HepG2 (cell line): ENCODE results near the gene ATP2B3. TPM values are rescaled to one million over a fixed set of nuclear protein-coding genes. Genes with fewer than 3 reads are reported as not detected.

Source experiments
- ATAC-seq: fragments of 200-7000 bp; cut with Tn5 transposase; 3 replicates; pipeline ENCODE4 v1.9.1; 2020; ENCODE audit warnings: mild to moderate bottlenecking, moderate library complexity
- BruUV-seq: library from RNA; stranded (reverse); fragments of 400-500 nt; replicated peaks from 2 replicates; lab custom pipeline; 2021; lab: Mats Ljungman, UMichigan
- CTCF ChIA-PET: fragments of 300-600 bp; formaldehyde crosslinking; extraction: SDS; loops from one replicate; lab custom pipeline; 2021; ENCODE audit warnings: low total read pairs, inconsistent platforms, low intra/inter-chr PET ratio; lab: Yijun Ruan, JAX
- POLR2A ChIA-PET: fragments of 350-600 bp; sonication (Branson Sonifier 250); formaldehyde crosslinking; loops from one replicate; lab custom pipeline; 2020; ENCODE audit warnings: antibody characterized with exemption, inconsistent platforms; lab: Yijun Ruan, JAX
- DNase-seq: peaks from one replicate; pipeline ENCODE4 v3.0.0-alpha.2; 2015; ENCODE audit warnings: low spot score
- FAIRE-seq: peaks from 3 replicates; lab custom pipeline; 2011; peaks lifted over from hg19 to GRCh38; lab: Jason Lieb, UNC
- H2AFZ ChIP-seq: one replicate; pipeline ENCODE4 v1.6.1; 2011; ENCODE audit warnings: low read length, inconsistent platforms
- H3K27ac ChIP-seq: fragments of 300-600 bp; 3 replicates; pipeline ENCODE4 v1.8.0; 2011; ENCODE audit warnings: mixed run types, mild to moderate bottlenecking, mixed read lengths, low read length, inconsistent platforms; ENCODE audit not compliant: insufficient read depth; ENCODE audit errors: extremely low read length
- H3K27me3 ChIP-seq, 2 experiments: fragments of 200-600 bp in 1 of 2; 2 replicates in 1 of 2; 3 replicates in 1 of 2; pipeline versions ENCODE4 v1.6.0 to v1.8.0; 2011; ENCODE audit warnings: low read length in 2 of 2, mild to moderate bottlenecking in 2 of 2, moderate library complexity in 2 of 2, inconsistent platforms in 1 of 2; ENCODE audit not compliant: insufficient read depth in 2 of 2, control insufficient read depth in 1 of 2
- H3K36me3 ChIP-seq, 2 experiments: fragments of 200-600 bp in 1 of 2; replicated peaks in 1 of 2; 2 replicates in 1 of 2; 3 replicates in 1 of 2; pipeline versions ENCODE4 v1.5.1 to v1.8.0; 2011; ENCODE audit warnings: low read length in 2 of 2, inconsistent platforms in 1 of 2; ENCODE audit not compliant: insufficient read depth in 2 of 2, control insufficient read depth in 1 of 2
- H3K4me1 ChIP-seq: 2 replicates; pipeline ENCODE4 v1.5.1; 2012; ENCODE audit warnings: low read length, inconsistent platforms; ENCODE audit not compliant: insufficient read depth
- H3K4me2 ChIP-seq: 2 replicates; pipeline ENCODE4 v1.6.0; 2011; ENCODE audit warnings: low read depth, low read length, inconsistent platforms
- H3K4me3 ChIP-seq, 3 experiments: fragments of 200-600 bp in 1 of 3; sonication (generic), shearing (Covaris generic) in 1 of 3; replicated peaks in 1 of 3; 2 replicates each; pipeline ENCODE4 v1.5.1; 2011 to 2016; ENCODE audit warnings: low read length in 3 of 3, inconsistent platforms in 2 of 3, low read depth in 2 of 3, mild to moderate bottlenecking in 2 of 3, control low read depth in 1 of 3, mixed read lengths in 1 of 3; ENCODE audit not compliant: insufficient read depth in 1 of 3
- H3K79me2 ChIP-seq: one replicate; pipeline ENCODE4 v1.6.1; 2011; ENCODE audit warnings: low read length, inconsistent platforms; ENCODE audit not compliant: insufficient read depth
- H3K9ac ChIP-seq: 2 replicates; pipeline ENCODE4 v1.6.0; 2011; ENCODE audit warnings: mild to moderate bottlenecking, low read depth, low read length, inconsistent platforms; ENCODE audit not compliant: insufficient read depth
- H3K9me3 ChIP-seq: 2 replicates; pipeline ENCODE4 v1.5.1; 2012; ENCODE audit warnings: mild to moderate bottlenecking, low read length
- H4K20me1 ChIP-seq: 2 replicates; pipeline ENCODE4 v1.6.0; 2011; ENCODE audit warnings: inconsistent platforms, mild to moderate bottlenecking, low read length, moderate library complexity; ENCODE audit not compliant: insufficient read depth
- E2F1 ChIP-seq: sonication (generic); formaldehyde crosslinking; IDR thresholded peaks from 2 replicates; pipeline ENCODE4 v1.5.0; 2020; ENCODE audit warnings: missing genetic modification reagents
- GZF1 ChIP-seq: sonication (generic); formaldehyde crosslinking; IDR thresholded peaks from 2 replicates; pipeline ENCODE4 v1.5.1; 2020; ENCODE audit warnings: mild to moderate bottlenecking, missing genetic modification reagents
- MAFF ChIP-seq: IDR thresholded peaks from 2 replicates; pipeline ENCODE4 v1.6.1; 2011; ENCODE audit warnings: low read depth, low read length, improper control_type of control experiment
- SSRP1 ChIP-seq: IDR thresholded peaks from 2 replicates; pipeline ENCODE4 v1.6.1; 2016; ENCODE audit warnings: control low read depth
- ZNF7 ChIP-seq: IDR thresholded peaks from 2 replicates; pipeline ENCODE4 v1.6.1; 2016; ENCODE audit warnings: missing biosample characterization, missing genetic modification reagents
- ZNF83 ChIP-seq: sonication (generic); formaldehyde crosslinking; IDR thresholded peaks from 2 replicates; pipeline ENCODE4 v1.4.0; 2020; ENCODE audit warnings: missing genetic modification reagents, mild to moderate bottlenecking, borderline replicate concordance
- WGBS: methylation state at CpG from one replicate; pipeline ENCODE4 v1.1.6; 2017; ENCODE audit warnings: low lambda C conversion rate; 5-methylcytosine and 5-hydroxymethylcytosine counted together
- in situ Hi-C: cut with HindIII; loops from 2 replicates; pipeline ENCODE4 v1.10.0; 2017; ENCODE audit warnings: low pct_unique_long_range_greater_than_20kb; ENCODE audit not compliant: extremely low pct_ligation_motif_present
- intact Hi-C: fragments of 100-400 bp; cut with micrococcal nuclease; formaldehyde crosslinking; loops from one replicate; pipeline ENCODE4 v1.10.0; 2022; ENCODE audit not compliant: unreplicated experiment
- polyA plus RNA-seq, 8 experiments: library from polyadenylated mRNA; depleted of rRNA in 3 of 8; stranded (reverse) in 7 of 8; unstranded in 1 of 8; fragments of >200 nt; fragmentation: Illumina TruSeq in 4 of 8; extraction: Trizol in 4 of 8; gene quantifications; 2 replicates each; pipeline versions ENCODE4 v1.2.1 to v1.2.3, GENCODE V29; 2011 to 2016; ENCODE audit warnings: low read depth in 4 of 8, missing spikeins in 1 of 8, mixed read lengths in 1 of 8; ENCODE audit not compliant: insufficient read depth in 1 of 8
- total RNA-seq, 5 experiments: library from RNA; depleted of rRNA; stranded (reverse); fragments of >200 nt; fragmentation: Illumina TruSeq; extraction: Trizol; gene quantifications; 2 replicates each; pipeline ENCODE4 v1.2.3, GENCODE V29; 2016; ENCODE audit warnings: low read depth in 1 of 5

ATP2B3 gene
- total and polyA plus RNA-seq, 2 of the 13 experiments (the other 11 are each of a cell fraction or from before 2014, with no cell fraction given): not detected

DNA sequence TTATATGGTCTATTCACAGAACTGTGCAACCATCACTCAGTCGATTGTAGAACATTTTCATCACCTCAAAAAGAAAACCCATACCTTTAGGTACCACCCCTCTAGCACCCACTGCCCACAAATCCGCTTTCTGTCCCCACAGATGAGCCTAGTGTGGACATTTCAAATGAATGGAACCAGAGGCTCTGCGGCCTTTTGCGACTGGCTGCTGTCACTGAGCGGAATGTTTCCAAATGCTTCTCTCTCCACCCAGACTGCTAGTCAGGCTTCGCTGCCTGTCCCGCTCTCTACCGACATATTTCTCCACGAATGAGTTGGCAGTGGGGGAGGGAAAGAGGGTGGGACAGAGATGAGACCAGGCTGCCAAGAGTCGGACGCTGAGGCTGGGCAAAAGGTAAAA lies 24.4 kb upstream of the ATP2B3 start:
- ATAC-seq (no peak), FAIRE-seq (no peak), DNase-seq (no peak)
- H3K4me1 ChIP-seq: peaks cover 69% of the 10 kb centered on the region
- no peaks in the 10 kb centered on the region for H3K79me2 ChIP-seq
- no peak overlapping the region for H3K4me3 ChIP-seq
- TF ChIP-seq E2F1 (CRISPR knock-in tag) (no peak), ZNF7 (CRISPR knock-in tag) (peak; percentile 93), MAFF (no peak)
- H3K27me3 ChIP-seq: 0 out of 5 replicates have a peak, but pooled peaks cover 1 to 6% of the 10 kb centered on the region in 2 experiments
- ChIA-PET POLR2A (no interaction called here), CTCF (interaction anchor here (1.1 kb wide), 1 partner anchor 32 kb away, joined by 3 read pairs; no protein-coding TSS in a partner anchor)
- no peak overlapping the region for H3K9ac ChIP-seq
- H3K36me3 ChIP-seq: no peaks in the 10 kb centered on the region
- BruUV-seq: no TSS peak
- in situ Hi-C loops (no loop called here), intact Hi-C loops (no loop called here)
- no peak overlapping the region for H3K27ac ChIP-seq
- no peaks in the 10 kb centered on the region for H3K9me3 ChIP-seq
- no peak overlapping the region for H2AFZ ChIP-seq
- 59% methylated on average over 11 of the region's 11 CpGs for WGBS
- no peak overlapping the region for H3K4me2 ChIP-seq
- no peaks in the 10 kb centered on the region for H4K20me1 ChIP-seq

- BruUV-seq: no TSS peak
- Histone ChIP-seq H3K4me3 (peak overlapping the region in 1 of 3 experiments; percentile 43; a peak in 1 of 6 replicates), H3K27ac (no peak overlapping the region), H3K79me2 (no peaks in the 10 kb centered on the region), H3K4me2 (peak overlapping the region; percentile 39), H3K36me3 (no peaks in the 10 kb centered on the region), H3K9me3 (no peaks in the 10 kb centered on the region), H3K27me3 (0 out of 5 replicates have a peak, but pooled peaks cover 1 to 6% of the 10 kb centered on the region in 2 experiments), H3K9ac (no peak overlapping the region), H3K4me1 (peaks cover 62% of the 10 kb centered on the region), H2AFZ (no peak overlapping the region), H4K20me1 (no peaks in the 10 kb centered on the region)
- no peak for TF ChIP-seq ZNF83
- no peak for TF ChIP-seq GZF1 (CRISPR knock-in tag)
- TF ChIP-seq SSRP1: no peak
- in situ Hi-C loops: no loop called here
- ATAC-seq (no peak), DNase-seq (no peak), FAIRE-seq (no peak)
- intact Hi-C loops: no loop called here
- CTCF ChIA-PET: interaction anchor here (1.4 kb wide), 1 partner anchor 33 kb away, joined by 6 read pairs; no protein-coding TSS in a partner anchor
- POLR2A ChIA-PET: interaction anchor here (1.4 kb wide), 1 partner anchor 22 kb away, joined by 4 read pairs; no protein-coding TSS in a partner anchor
- 57% methylated on average over 3 of the region's 12 CpGs for WGBS
Observed at GRCh38 chrX:153494061-153494460, 23.4 kb upstream of the ATP2B3 start.
